ENCODE measurements around the gene YKT6. TPM values are rescaled to one million over a fixed set of nuclear protein-coding genes. Genes with fewer than 3 reads are reported as not detected.

Gene YKT6
- total RNA-seq, 1 experiment from 2014 or later: 63.1 TPM

DNA sequence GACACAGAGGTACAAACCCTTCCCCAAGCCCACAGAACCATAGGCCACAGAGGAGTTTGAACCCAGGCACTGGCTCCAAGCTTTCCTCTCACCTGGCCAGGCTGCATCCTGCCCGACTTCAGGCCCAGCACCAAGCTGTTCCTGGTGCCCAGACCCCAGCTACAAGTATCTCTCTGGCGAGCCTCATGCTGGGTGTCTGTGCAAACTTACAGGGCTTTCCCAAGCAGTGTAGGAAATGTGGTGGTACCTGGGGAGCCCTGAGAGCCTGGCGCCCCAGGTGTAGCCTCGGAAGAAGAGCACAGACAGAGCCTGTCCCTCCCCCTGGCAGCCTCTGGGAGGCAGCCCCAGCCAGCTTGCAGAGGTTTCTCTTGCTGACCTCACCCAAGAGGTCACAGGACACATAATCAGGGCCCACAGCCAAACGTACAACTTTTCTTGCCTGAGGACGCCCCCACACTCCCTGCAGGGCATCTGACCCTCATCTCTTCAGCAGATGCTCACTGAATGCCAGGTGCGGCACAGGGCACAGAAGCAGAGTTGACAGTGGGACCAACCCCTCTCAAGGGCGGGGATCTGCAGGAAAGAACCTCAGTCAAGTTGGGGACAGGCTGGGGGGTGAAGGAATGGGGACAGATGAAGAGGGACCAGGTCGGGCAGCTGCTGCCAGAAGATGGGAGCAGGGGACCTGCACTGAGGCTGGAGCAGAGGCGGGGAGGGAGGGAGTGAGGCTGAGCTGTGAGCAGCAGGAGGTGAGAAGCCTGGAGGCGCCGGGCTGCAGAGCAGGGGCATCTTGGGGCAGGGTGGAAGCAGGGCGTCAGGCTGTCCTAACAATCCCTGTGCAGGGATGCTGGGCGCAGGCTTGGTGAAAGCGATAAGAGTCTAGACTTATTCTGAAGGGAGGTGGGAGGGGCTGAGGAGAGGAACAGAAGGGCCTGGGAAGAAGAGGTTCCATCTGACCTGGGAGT is 43.4 kb upstream of the YKT6 start:
- H3K4me3 ChIP-seq (ENCODE audit: low read length): no peak overlapping the region
- H3K79me2 ChIP-seq (ENCODE audit: low read length): no peaks in the 10 kb centered on the region
- H3K27me3 ChIP-seq (ENCODE audit: low read length): no peaks in the 10 kb centered on the region
- H3K9me3 ChIP-seq (ENCODE audit: low read length): no peaks in the 10 kb centered on the region
- no peaks in the 10 kb centered on the region for H3K9me2 ChIP-seq (replicated peaks; ENCODE audit: insufficient read depth, low read length)
- no peak overlapping the region for H2AFZ ChIP-seq (ENCODE audit: low read length)
- no peaks in the 10 kb centered on the region for H4K20me1 ChIP-seq (ENCODE audit: insufficient read depth, low read depth, low read length)
- H3K4me1 ChIP-seq (ENCODE audit: low read length): no peaks in the 10 kb centered on the region
- H3K4me2 ChIP-seq (ENCODE audit: low read depth, low read length, poor library complexity, severe bottlenecking): no peak overlapping the region
- H3K27ac ChIP-seq (ENCODE audit: low read length): no peak overlapping the region
- H3K9ac ChIP-seq (ENCODE audit: low read length): no peak overlapping the region
- DNase-seq: no peak
- no peaks in the 10 kb centered on the region for H3K36me3 ChIP-seq (ENCODE audit: insufficient read depth, low read length)

DNA sequence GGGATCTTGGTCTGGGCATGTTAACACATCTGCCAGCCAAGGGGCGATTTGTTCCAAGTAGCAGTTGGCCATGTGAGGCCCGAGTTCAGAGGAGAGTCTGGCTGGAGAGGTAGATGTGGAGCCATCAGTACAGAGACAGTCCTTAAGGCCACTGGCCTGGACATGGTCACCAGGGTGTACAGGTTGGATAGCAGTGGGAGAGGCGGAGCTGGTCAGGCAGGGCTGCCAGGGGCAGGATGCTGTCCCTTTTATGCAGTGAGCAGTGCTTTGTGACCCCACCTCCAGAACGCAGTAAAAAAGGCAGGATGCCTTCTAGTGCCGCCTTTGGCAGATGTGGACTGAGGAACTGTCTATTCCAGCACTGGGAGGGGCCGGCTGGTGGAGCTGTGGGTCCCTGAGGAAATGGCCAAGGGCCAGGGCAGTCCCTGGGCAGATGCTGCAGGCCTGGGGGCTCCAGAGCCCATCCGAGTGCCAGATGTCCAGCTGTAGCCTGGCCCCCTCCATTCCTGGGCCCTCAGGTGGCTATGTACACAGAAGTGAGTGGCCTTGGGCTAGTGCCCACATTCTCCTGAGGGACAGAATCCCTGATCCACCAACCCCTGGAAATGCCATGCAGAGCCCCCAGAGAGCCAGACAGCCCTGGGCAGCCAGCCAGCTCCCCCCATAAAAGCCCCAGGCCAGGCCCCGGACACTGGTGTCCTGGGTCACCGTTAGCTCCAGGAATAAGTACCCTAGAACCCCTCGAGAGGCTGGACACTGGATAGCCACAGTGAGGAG is 42.5 kb upstream of the YKT6 start:
- no peaks in the 10 kb centered on the region for H3K36me3 ChIP-seq (ENCODE audit: insufficient read depth, low read length)
- H3K27me3 ChIP-seq (ENCODE audit: low read length): no peaks in the 10 kb centered on the region
- no peak overlapping the region for H3K4me2 ChIP-seq (ENCODE audit: low read depth, low read length, poor library complexity, severe bottlenecking)
- H3K27ac ChIP-seq (ENCODE audit: low read length): no peak overlapping the region
- no peak for DNase-seq
- H4K20me1 ChIP-seq (ENCODE audit: insufficient read depth, low read depth, low read length): no peaks in the 10 kb centered on the region
- H3K9ac ChIP-seq (ENCODE audit: low read length): no peak overlapping the region
- no peak overlapping the region for H3K4me3 ChIP-seq (ENCODE audit: low read length)
- H3K4me1 ChIP-seq (ENCODE audit: low read length): no peaks in the 10 kb centered on the region
- H3K9me3 ChIP-seq (ENCODE audit: low read length): no peaks in the 10 kb centered on the region
- H3K9me2 ChIP-seq (replicated peaks; ENCODE audit: insufficient read depth, low read length): no peaks in the 10 kb centered on the region
- no peak overlapping the region for H2AFZ ChIP-seq (ENCODE audit: low read length)
- no peaks in the 10 kb centered on the region for H3K79me2 ChIP-seq (ENCODE audit: low read length)

GRCh38 chr7:44158873-44159631 is 41.7 kb upstream of the YKT6 start:
- Histone ChIP-seq H3K4me2 (ENCODE audit: low read depth, low read length, poor library complexity, severe bottlenecking) (no peak overlapping the region), H3K4me1 (ENCODE audit: low read length) (no peaks in the 10 kb centered on the region), H3K79me2 (ENCODE audit: low read length) (no peaks in the 10 kb centered on the region), H2AFZ (ENCODE audit: low read length) (no peak overlapping the region), H3K4me3 (ENCODE audit: low read length) (no peak overlapping the region), H3K9me3 (ENCODE audit: low read length) (no peaks in the 10 kb centered on the region), H3K27me3 (ENCODE audit: low read length) (no peaks in the 10 kb centered on the region), H3K9me2 (replicated peaks; ENCODE audit: insufficient read depth, low read length) (no peaks in the 10 kb centered on the region), H3K27ac (ENCODE audit: low read length) (no peak overlapping the region), H3K9ac (ENCODE audit: low read length) (no peak overlapping the region), H4K20me1 (ENCODE audit: insufficient read depth, low read depth, low read length) (no peaks in the 10 kb centered on the region), H3K36me3 (ENCODE audit: insufficient read depth, low read length) (no peaks in the 10 kb centered on the region)
- DNase-seq: no peak

- H3K79me2 ChIP-seq (ENCODE audit: low read length): no peaks in the 10 kb centered on the region
- H3K4me1 ChIP-seq (ENCODE audit: low read length): no peaks in the 10 kb centered on the region
- H4K20me1 ChIP-seq (ENCODE audit: insufficient read depth, low read depth, low read length): no peaks in the 10 kb centered on the region
- no peak overlapping the region for H3K9ac ChIP-seq (ENCODE audit: low read length)
- no peaks in the 10 kb centered on the region for H3K9me2 ChIP-seq (replicated peaks; ENCODE audit: insufficient read depth, low read length)
- no peaks in the 10 kb centered on the region for H3K27me3 ChIP-seq (ENCODE audit: low read length)
- H3K4me3 ChIP-seq (ENCODE audit: low read length): no peak overlapping the region
- no peak overlapping the region for H3K27ac ChIP-seq (ENCODE audit: low read length)
- no peak overlapping the region for H2AFZ ChIP-seq (ENCODE audit: low read length)
- H3K36me3 ChIP-seq (ENCODE audit: insufficient read depth, low read length): no peaks in the 10 kb centered on the region
- no peaks in the 10 kb centered on the region for H3K9me3 ChIP-seq (ENCODE audit: low read length)
- no peak for DNase-seq
- H3K4me2 ChIP-seq (ENCODE audit: low read depth, low read length, poor library complexity, severe bottlenecking): no peak overlapping the region
These were observed 40.8 kb upstream of the YKT6 start for GRCh38 chr7:44159824-44160630.

- Histone ChIP-seq H4K20me1 (ENCODE audit: insufficient read depth, low read depth, low read length) (no peaks in the 10 kb centered on the region), H3K9me2 (replicated peaks; ENCODE audit: insufficient read depth, low read length) (no peaks in the 10 kb centered on the region), H3K27ac (ENCODE audit: low read length) (no peak overlapping the region), H3K9ac (ENCODE audit: low read length) (no peak overlapping the region), H3K36me3 (ENCODE audit: insufficient read depth, low read length) (no peaks in the 10 kb centered on the region), H3K4me2 (ENCODE audit: low read depth, low read length, poor library complexity, severe bottlenecking) (no peak overlapping the region), H3K4me1 (ENCODE audit: low read length) (no peaks in the 10 kb centered on the region), H3K9me3 (ENCODE audit: low read length) (no peaks in the 10 kb centered on the region), H3K4me3 (ENCODE audit: low read length) (no peak overlapping the region), H3K79me2 (ENCODE audit: low read length) (no peaks in the 10 kb centered on the region), H3K27me3 (ENCODE audit: low read length) (no peaks in the 10 kb centered on the region), H2AFZ (ENCODE audit: low read length) (no peak overlapping the region)
- no peak for DNase-seq
These were observed 39.4 kb upstream of the YKT6 start for GRCh38 chr7:44161371-44161770.

GRCh38 chr7:44162179-44162578 is 38.6 kb upstream of the YKT6 start:
- DNase-seq: no peak
- Histone ChIP-seq H3K27me3 (ENCODE audit: low read length) (no peaks in the 10 kb centered on the region), H3K27ac (ENCODE audit: low read length) (no peak overlapping the region), H3K4me3 (ENCODE audit: low read length) (no peak overlapping the region), H3K9me2 (replicated peaks; ENCODE audit: insufficient read depth, low read length) (no peaks in the 10 kb centered on the region), H3K36me3 (ENCODE audit: insufficient read depth, low read length) (no peaks in the 10 kb centered on the region), H3K79me2 (ENCODE audit: low read length) (no peaks in the 10 kb centered on the region), H4K20me1 (ENCODE audit: insufficient read depth, low read depth, low read length) (no peaks in the 10 kb centered on the region), H3K4me1 (ENCODE audit: low read length) (no peaks in the 10 kb centered on the region), H3K9ac (ENCODE audit: low read length) (no peak overlapping the region), H2AFZ (ENCODE audit: low read length) (no peak overlapping the region), H3K4me2 (ENCODE audit: low read depth, low read length, poor library complexity, severe bottlenecking) (no peak overlapping the region), H3K9me3 (ENCODE audit: low read length) (no peaks in the 10 kb centered on the region)

DNA sequence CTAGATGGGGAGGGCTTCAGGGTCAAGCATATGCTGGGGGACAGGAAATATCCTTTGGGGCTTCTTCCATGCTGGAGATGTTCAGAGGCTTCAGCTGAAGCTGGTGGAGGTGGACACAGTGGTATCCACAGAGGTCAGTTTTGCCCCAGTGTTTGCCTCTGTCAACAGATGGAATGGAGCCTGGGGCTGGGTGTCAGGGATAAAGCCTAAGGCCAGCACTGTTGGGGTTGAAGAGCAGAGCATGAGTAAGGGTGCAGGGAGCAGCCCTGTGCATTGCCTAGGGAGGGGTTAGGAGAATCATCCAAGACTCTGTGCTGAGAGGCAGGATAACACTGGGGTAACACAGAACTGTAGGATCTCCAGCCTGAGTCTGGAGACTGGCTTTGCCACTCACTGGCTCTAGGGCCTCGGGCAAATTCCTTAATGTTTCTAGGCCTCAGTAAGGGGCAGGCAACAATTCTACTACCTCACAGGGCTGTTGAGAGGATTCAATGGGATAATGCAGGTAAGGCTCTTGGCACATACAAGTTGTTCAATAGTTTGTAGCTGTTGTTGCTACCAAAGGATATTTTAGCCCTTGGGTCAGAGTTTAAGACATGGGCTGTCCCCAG is 37.9 kb upstream of the YKT6 start:
- H3K9ac ChIP-seq (ENCODE audit: low read length): no peak overlapping the region
- H3K9me2 ChIP-seq (replicated peaks; ENCODE audit: insufficient read depth, low read length): no peaks in the 10 kb centered on the region

More for the DNA sequence above, 37.9 kb upstream of the YKT6 start:
- no peaks in the 10 kb centered on the region for H3K36me3 ChIP-seq (ENCODE audit: insufficient read depth, low read length)
- no peaks in the 10 kb centered on the region for H3K27me3 ChIP-seq (ENCODE audit: low read length)
- H2AFZ ChIP-seq (ENCODE audit: low read length): no peak overlapping the region
- no peak for DNase-seq
- no peaks in the 10 kb centered on the region for H4K20me1 ChIP-seq (ENCODE audit: insufficient read depth, low read depth, low read length)
- H3K4me2 ChIP-seq (ENCODE audit: low read depth, low read length, poor library complexity, severe bottlenecking): no peak overlapping the region
- peaks cover 3% of the 10 kb centered on the region for H3K4me1 ChIP-seq (ENCODE audit: low read length)
- no peaks in the 10 kb centered on the region for H3K9me3 ChIP-seq (ENCODE audit: low read length)
- H3K4me3 ChIP-seq (ENCODE audit: low read length): no peak overlapping the region
- H3K27ac ChIP-seq (ENCODE audit: low read length): no peak overlapping the region
- no peaks in the 10 kb centered on the region for H3K79me2 ChIP-seq (ENCODE audit: low read length)

All from Karpas-422 (cell line).